Daoy (cell line): ENCODE measurements around the gene PDGFB. TPM values are rescaled to one million over a fixed set of nuclear protein-coding genes. Genes with fewer than 3 reads are reported as not detected.

Source experiments
- DNase-seq: peaks from one replicate; pipeline ENCODE4 v3.0.0-alpha.2; 2015; ENCODE audit warnings: low read depth
- total RNA-seq: library from RNA; depleted of rRNA; stranded (reverse); fragments of >200 nt; shearing (Covaris generic); gene quantifications from 2 replicates; pipeline ENCODE4 v1.2.3, GENCODE V29; 2014; rRNA removed

PDGFB gene
- 0.11 and 0.18 TPM in 2 replicates for total RNA-seq

DNA sequence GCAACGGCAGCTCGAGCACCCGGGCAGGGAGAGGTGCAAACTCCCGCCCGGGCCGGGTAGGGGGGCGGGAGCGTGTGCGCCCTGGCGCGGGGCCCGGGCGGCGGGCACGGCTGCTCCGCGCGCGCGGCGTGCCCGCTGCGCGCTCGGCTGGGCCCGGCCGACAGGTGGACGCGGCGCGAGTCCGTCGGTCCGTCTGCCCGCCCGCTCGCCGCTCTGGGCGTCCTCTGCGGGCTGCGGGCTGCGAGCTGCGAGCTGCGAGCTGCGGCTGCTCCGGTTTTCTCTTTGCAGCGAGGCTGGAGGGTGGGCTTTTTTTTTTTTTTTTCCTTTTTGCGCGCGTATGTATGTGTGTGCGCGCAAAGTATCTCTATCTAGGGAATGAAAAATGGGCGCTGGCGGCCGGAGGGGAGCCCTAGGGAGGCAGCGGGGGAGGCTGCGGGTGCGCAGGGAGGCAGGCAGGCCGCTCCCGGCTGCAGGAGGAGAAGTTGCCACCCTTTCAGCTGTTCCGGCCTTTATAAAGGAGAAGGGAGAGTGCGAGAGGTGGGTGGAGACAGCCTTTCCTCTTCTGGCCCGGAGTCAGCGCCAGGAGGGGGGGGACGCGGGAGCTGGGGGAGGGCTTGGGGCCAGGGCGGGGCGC lies at the start of gene PDGFB:
TSS of gene PDGFB (minus strand) at position 487 of the 634 bp plus-strand sequence. CDS start 1,019 bp downstream, outside the sequence.
- DNase-seq: peak; percentile 30

DNA sequence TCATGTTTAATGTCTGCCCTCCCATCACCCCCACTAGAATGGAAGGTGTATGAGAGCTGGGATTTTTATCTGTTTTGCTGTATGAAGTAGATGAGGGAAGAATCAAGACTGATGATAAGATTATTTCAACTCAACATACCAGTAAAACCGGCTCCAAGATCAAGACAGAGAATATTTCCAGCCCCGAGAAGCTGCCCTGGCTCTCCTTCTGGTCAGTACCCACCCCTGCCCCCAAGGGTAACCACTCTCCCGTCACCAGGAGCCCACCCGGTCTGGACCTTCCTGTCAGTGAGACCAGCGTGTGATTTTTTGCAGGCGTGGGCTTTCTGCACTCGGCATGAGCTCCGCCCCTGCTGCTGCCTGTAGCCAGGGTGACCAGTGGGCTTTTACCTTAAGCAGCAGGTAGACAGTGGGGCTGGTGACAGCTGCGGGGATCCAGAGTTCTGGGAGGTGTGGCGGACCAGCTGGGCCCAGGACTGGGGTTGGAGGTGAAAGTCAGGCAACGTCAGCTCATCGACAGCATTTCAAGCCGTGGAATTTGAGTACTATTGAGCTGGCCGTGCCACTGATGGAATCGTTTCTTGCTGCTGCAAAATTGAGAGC lies 49.1 kb upstream of the PDGFB start:
- no peak for DNase-seq

DNA sequence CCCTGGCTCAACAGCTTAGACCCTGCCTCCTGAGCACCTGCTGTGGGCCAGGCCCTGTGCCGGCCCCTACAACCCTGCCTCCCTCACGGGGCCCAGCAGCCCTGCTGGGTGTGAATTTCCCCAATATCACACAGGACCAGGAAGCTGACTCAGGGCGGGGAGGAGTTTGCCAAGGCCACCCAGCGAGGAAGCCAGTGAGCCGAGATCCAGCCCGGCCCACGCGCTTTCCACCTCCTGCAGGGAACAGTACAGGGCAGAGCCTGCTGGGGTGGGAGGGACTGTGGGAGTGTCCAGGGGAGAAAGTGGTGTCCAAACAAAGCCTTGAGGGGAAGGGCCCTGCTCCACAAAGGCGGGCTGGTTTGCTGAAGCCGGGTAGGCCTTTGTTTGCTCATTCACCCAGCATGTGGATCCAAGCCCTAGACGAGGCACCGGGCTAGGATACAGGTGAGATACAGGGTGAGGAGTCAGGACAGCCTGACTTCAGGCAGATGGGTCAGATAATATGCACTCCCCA lies 47.8 kb upstream of the PDGFB start:
- peak; percentile 98 for DNase-seq

DNA sequence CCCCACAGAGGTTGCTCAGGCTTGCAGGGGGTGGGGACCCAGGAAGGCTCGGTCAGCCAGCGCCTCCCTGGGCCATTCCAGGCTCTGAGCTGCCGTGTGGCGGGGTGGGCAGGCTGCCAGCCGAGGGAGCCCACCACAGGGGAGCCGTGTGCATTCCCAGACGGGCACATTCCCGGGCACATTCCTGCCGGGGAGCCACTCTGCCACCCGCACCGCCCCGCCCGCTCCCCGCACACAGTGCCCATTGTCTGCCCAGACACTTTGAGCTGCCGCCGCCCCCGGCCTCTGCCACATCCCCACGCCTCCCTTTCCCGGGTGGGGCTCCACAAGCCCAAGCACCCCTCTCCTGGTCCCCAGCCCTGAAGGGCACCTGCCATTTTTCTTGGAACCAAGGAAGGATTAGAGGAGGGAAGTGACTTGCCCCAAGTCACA lies 47.3 kb upstream of the PDGFB start:
- peak; percentile 50 for DNase-seq

DNA sequence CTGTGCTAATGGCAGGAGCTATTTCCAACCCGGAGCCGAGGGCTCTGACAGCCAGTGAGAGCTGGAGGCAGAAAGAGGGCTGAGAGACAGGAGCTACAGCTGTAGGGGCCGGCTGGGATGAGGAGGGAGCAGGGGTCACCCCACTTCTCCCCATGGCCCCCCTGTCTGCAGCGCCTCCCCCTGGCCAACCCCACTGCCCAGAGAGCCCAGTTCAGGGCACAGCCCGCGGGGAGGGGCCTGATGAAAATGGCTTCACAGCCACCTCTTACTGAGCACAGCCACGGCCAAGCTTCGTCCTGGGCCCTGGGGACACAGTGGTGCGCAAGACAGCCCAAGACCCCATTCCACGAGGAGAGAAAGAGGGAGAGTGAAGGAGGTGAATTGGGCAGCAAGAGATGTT lies 46.7 kb upstream of the PDGFB start:
- DNase-seq: no peak

DNA sequence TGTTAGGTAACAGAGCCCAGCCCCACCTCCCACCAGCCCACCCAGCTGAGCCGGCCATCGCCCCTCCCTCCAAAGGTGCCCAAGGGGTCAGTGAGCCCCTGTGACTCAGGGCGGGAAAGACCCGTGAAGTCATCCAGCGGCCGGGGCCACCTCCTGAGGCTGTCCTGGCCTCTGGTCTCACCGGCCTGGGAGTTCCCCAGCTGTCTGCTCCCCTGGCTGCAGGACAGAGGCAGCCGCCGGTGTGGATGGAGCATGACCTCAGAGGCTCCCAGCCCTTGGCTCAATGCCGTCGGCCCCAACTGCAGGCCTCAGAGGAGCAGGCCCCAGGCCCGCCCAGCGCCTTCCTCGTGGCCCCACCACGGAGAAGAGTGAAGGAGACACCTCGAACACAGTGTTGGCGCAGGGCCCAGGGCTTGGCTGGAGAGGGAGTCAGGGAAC lies 46.0 kb upstream of the PDGFB start:
- peak; percentile 73 for DNase-seq

DNA sequence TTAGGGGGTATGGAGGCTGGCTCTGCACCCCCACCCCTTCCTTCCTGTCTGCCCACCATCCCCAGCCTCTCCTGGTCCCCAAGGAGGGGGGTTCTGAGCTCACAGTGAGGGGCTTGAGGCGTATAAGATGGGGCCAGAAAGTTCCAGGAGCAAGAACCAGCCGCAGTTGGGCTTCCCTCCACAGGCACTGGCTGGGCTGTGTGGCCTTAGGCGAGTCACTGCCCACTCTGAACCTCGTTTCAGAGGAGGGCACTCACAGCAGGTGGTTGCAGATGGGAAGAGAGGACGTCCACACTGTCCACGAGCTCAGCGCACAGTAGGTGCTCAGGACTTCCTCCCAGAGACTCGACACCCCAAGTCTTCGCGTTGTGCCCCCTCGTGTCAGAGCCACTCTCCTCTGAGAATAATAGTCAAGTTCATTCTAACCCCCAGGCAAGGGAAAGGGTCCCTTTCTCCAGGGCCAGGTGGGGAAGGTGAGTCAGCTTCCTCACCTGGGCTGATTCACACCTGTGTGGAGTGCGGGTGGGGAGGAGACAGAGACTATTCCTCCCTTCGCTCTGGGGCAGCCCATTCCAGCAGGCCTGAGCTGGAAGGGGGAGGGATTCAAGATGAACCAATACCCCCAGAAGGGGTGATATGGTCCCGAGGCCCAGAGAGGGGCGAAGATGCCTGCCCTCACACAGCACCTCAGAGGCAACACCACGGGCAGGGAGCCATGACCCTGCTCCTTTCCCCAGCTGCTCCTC lies 45.4 kb upstream of the PDGFB start:
- no peak for DNase-seq

DNA sequence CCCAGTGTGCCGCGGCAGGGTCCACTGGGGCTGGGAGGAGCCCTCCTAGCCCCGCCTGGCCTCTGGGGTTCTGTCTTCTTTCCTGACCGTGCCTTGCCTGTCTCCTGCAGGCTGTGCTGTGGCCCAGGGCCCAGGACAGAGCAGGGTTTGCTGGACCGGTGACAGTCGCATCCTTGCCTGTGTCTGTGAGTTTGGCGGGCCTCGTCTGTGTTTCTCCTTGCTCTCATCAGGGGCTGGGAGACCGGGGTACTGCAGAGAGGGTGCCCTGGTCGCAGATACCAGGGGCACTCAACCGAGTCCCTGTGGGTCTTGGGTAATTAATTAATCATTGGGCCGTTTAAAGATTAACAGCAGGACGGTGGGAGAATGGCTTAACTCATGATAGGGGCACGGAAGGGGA lies 44.8 kb upstream of the PDGFB start:
- no peak for DNase-seq

DNA sequence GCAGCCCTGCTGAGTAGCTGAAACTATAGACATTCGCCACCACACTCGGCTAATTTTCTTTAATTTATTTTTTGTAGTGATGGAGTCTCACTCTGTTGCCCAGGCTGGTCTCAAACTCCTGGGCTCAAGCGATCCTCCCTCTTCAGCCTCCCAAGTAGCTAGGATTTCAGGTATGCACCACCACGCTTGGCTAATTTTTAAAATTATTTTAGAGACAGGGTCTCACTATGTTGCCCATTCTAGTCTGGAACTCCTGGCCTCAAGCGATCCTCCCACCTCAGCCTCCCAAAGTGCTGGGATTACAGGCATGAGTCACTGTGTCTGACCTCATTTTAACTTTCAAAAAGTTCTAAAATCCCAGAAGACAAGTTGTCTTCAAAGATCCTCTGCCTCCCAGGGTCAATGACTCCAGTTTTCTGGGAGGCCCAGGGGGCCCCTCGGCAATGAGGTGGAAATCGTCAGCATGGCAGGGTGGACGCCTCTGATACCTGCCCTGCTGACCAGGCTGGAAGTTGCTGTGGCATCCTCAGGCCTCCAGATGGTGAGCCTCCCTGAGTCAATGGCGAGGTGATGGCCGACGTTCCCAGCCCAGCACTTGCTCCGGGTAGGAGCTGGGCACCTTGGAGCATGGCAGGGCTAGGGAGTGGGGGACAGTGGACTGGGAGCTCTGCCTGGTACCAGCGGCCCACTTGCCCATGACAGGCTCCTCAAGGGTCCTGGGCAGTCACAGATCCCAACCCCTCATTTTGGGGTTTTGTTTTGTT lies 43.5 kb upstream of the PDGFB start:
- no peak for DNase-seq

DNA sequence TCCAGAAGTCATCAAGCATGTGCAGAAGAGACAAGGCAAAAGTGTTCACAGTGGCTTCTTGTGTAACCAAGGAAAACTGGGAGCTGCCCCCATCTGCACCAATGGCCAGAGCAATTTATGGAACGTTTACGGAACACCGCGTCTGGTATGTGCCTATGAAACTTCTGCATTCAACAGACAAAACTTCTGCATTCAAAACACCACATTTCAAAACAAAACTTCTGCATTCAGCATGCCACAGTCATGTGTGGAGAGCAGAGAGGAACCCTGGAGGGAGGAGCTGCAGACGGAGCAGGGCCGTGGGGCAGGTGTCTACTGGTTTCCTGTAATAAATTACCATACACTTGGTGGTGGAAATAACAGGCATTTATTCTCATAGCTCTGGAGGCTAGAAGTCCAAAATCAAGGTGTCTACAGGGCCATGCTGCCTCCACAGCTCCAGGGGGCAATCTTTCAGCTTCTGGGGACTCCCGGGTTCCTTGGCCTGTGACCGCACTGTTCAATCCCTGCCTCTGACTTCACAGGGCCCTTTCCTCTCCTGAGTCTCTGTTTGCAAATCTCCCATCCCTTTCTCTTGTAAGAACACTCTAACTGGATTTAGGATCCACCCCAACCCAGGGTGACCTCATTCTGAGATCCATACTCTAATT lies 42.4 kb upstream of the PDGFB start:
- no peak for DNase-seq

DNA sequence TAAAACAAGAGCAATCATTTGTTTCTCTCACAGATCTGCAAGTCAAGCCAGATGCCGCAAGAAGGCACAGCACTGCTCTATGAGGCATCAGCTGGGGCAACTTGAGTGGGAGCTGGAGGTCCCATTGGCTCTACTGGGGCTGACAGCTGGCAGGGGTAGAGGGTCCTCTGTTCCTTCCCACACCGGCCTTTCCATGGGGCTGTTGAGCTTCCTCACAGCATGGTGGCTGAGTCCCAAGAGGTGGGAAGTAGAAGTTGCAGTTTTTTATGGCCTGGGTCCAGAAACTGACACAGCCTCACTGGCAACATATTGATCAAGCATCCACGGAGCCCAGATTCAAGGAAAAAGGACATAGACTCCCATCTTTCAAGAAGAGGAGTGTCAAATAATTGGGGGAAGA lies 40.2 kb upstream of the PDGFB start:
- DNase-seq: no peak

DNA sequence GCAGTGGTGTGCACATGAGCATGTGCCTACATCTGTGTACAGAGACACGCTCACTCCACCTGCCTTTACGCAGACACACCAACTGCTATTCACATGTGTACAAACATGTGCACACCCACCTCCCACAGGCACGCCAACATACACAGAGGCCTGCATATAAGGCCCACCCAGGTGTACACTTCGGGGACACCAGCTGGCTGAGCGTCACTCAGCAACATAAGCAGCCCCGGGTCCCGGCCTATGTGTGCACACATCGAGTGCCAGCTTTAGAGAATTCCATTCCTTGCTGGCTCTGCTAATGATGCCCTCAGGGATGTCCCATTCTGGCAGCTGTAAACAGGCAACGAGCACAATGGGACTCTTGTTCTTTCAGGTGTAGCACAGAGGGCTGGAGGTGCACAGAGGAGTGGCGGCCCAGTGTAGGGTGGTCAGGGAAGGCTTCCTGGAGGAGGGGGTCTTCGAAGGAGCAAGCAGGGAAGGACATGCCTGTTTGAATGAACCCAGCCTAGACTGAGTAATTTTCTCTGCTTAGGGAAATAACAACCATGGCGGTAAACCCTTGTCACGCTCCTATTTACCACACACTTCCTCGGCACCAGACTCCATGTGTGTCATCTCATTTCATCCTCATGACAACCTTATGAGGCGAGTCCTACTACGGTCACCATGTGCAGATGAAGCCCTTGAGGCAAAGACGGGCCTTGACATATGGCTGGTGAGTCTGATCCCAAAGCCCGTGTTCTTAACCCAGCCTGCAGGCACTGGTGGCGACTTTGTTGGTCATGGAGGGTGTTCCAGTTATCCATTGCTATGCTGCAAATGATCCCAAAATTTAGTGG lies 39.6 kb upstream of the PDGFB start:
- no peak for DNase-seq

DNA sequence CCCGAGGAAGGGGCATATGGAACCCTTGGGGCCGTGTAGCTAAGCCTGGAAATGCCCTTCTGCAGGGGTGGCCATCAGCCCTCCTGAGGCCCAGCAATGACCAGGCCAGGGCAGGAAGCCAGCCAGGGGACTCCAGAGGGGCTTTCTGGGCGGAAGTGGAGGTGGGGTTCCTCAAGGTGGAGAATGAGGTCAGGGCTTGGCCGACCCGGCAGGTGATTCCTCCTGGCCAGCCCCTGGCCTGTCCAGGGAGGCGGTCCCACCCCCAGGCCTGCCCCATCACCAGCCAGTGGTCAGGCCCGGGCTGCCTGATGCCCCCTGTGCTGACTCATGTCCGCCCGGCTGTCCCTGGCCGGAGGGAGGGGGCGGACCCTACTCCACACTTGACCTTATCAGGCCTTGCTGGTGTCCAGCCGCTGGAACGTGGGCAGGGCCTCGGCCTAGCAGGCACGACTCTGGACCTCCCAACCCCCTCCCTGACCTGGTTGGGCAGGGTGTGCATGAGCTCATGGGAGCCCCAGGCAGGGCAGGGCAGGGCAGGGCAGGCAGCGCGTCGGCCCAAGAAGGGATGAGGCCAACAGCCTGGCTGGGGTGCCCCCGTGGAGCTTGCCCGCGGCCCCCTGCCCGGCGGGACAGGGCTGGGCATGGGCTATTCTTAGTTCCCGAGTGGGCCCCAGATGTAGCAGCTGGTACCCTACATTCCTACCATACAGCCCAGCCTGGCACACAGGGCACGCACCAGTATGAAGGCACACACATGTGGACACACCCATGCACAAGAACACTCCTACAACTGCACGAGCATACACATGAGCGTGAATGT lies 38.8 kb upstream of the PDGFB start:
- DNase-seq: no peak

DNA sequence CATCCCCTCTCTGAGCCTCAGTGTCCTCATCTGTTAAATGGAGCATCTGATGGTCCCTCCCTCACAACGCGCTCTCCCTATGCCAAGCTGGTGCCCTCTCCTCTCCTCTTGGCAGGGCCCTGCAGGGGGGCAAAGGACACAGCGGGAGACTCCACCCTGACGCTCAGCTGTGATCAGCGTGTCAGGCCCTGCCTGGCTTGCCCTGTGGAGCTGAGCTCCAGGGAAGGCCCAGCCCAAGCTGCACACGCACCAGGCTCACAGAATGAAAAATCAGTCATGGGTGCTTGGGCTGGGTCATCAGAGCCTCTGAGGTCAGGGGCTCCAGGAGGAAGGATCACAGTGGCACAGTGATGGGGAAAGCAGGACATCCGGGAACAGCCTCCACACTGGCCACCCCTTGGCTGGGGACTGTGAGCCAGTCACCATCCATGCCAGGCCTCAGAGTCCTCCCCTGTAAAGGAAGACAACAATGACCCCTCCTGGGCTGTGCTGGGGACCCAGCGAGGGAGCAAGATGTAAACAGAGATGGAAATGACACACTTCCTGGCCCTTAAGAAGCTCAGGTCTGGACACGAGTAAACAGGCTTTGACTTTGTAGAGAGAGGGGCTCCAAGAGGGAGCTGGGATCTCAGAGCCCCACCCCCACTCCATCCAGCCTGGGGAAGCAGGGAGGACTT lies 38.0 kb upstream of the PDGFB start:
- no peak for DNase-seq

DNA sequence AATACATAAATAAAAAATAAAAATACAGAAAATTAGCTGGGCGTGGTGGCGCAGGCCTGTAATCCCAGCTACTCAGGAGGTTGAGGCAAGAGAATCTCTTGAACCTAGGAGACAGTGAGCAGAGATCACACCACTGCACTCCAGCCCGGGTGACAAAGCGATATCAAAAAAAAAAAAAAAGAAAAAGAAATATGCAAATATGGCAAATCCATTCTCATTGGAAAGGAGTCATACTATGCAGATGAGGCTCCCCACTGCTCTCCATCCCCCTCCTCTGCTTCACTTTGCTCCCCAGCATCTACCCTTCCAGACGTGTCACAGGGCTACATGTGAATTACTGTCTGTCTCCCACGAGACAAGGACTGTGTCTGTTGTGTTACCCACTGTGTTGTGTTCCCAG lies 36.3 kb upstream of the PDGFB start:
- DNase-seq: no peak

DNA sequence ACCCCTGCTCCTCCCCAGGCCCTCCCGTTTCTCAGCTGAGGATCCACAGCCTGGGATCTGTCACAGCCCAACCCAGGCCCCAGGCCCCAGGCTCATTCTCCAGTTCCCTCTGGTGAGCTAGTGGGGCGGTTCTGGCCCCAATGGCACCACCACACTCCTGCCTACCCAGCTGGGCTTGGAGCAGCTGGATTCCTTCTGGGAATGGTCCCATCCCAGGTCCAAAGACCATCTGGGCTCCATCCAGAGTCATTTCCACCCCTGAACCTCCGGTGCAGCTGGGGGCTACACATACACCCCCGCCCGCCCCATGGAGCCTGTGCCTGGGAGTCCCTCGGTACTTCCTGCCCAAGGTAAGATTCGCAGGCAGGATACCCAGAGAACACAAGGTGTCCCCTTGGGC lies 35.5 kb upstream of the PDGFB start:
- DNase-seq: no peak

DNA sequence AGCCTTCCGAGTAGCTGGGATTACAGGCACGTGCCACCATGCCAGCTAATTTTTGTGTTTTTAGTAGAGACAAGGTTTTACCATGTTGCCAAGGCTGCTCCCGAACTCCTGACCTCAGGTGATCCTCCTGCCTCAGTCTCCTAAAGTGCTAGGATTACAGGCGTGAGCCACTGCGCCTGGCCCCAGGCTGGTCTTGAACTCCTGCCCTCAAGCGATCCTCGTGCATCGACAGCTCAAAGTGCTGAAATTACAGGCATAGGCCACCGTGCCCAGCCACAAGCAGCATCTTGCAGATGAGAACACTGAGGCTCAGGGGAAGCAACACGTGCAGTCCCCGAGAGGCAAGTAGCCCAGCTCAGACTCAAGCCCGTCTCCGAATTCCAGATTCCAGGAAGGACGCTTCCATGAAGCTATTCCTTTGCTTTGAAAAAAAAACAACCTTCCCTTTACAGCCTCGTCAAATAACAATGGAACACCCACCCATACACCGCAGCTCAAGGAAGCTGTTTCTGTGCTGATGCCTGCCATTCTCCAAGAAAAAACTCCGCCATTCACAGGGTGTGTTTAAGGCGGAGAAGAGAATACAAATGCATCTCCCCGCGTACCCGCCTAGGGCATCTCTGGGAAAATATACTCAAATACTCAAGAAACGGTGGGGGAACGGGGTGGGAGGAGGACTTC lies 34.5 kb upstream of the PDGFB start:
- no peak for DNase-seq

DNA sequence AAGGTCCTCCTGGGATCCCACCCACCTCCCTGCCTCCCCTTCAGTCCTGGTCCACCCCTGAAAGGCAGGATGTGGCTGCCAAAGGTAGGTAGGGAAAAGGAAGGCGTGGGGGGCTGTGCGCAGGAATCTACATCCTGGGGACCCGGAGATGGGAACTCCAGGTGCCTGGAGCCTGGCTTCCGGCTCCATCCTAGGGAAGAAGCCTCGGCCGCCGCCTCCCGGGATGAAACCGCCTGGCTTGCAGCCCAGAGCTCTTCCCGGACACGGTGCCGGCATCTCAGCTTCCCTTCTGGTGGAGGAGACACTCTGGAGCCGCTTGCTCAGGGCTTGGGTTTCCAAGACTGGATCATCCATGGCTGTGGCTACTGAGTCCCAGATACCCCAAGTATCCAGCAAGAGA lies 33.3 kb upstream of the PDGFB start:
- peak; percentile 56 for DNase-seq
